Lung (tissue), 12 donors: Measurements from ENCODE around the gene PFKM. TPM values are rescaled to one million over a fixed set of nuclear protein-coding genes. Genes with fewer than 3 reads are reported as not detected.
A peak's percentile ranks its signal among the peaks of the same experiment; 100 is the strongest.

Experiments
- ATAC-seq: fragments of 200-7000 bp; cut with Tn5 transposase; one replicate; pipeline ENCODE4 v1.9.1; 2020; ENCODE audit warnings: moderate number of reproducible peaks; ENCODE audit not compliant: insufficient read depth, low FRiP score
- DNase-seq, 3 donors: peaks; one replicate each; pipeline ENCODE4 v3.0.0-alpha.2; 2013 to 2017
- H3K27ac ChIP-seq, 2 donors: one replicate each; pipeline ENCODE4 v1.5.1; 2013; ENCODE audit warnings: mild to moderate bottlenecking in 2 of 2, moderate library complexity in 2 of 2, control low read depth in 1 of 2, inconsistent platforms in 1 of 2, low read depth in 1 of 2, low read length in 1 of 2
- H3K27me3 ChIP-seq, 3 donors: one replicate each; pipeline ENCODE4 v1.5.1; 2013; ENCODE audit warnings: low read length in 2 of 3; ENCODE audit not compliant: control insufficient read depth in 3 of 3, insufficient read depth in 3 of 3
- H3K36me3 ChIP-seq, 4 donors: one replicate each; pipeline ENCODE4 v1.5.1; 2013; ENCODE audit warnings: low read length in 4 of 4, mild to moderate bottlenecking in 1 of 4, moderate library complexity in 1 of 4; ENCODE audit not compliant: control insufficient read depth in 4 of 4, insufficient read depth in 4 of 4
- H3K4me1 ChIP-seq, 5 donors: one replicate each; pipeline ENCODE4 v1.5.1; 2013; ENCODE audit warnings: low read length in 5 of 5, mild to moderate bottlenecking in 2 of 5, moderate library complexity in 1 of 5; ENCODE audit not compliant: control insufficient read depth in 5 of 5, insufficient read depth in 5 of 5
- H3K4me3 ChIP-seq: one replicate; pipeline ENCODE4 v1.5.1; 2013; ENCODE audit warnings: mild to moderate bottlenecking, control low read depth, moderate library complexity
- H3K9ac ChIP-seq, 2 donors: one replicate each; pipeline ENCODE4 v1.5.1; 2013; ENCODE audit warnings: low read length in 2 of 2, control low read depth in 1 of 2; ENCODE audit not compliant: insufficient read depth in 1 of 2
- H3K9me3 ChIP-seq, 4 donors: one replicate each; pipeline ENCODE4 v1.5.1; 2013; ENCODE audit warnings: low read length in 3 of 4, mild to moderate bottlenecking in 1 of 4, moderate library complexity in 1 of 4; ENCODE audit not compliant: control insufficient read depth in 4 of 4, insufficient read depth in 3 of 4
- CTCF ChIP-seq: IDR thresholded peaks from 2 replicates; pipeline ENCODE4 v1.5.1; 2012; ENCODE audit warnings: mild to moderate bottlenecking; ENCODE audit errors: control extremely low read depth, extremely low read depth
- WGBS, 2 donors: extraction: QIAGEN DNeasy Blood & Tissue Kit; methylation state at CpG; one replicate each; pipeline ENCODE4 v1.1.7; 2013; 5-methylcytosine and 5-hydroxymethylcytosine counted together
- polyA plus RNA-seq, 2 donors: library from polyadenylated mRNA; stranded (reverse); fragments of 200-250 nt; gene quantifications; one replicate each; pipeline ENCODE4 v1.2.1, GENCODE V29; 2013
- total RNA-seq, 2 donors: library from RNA; depleted of rRNA in 1 of 2; stranded (reverse); fragments of >200 nt in 1 of 2; gene quantifications; one replicate each; pipeline ENCODE4 v1.2.1, GENCODE V29; 2014 to 2021
- donor health status: control.
- donor health status: control.
- donor health status: Bipolar disorder and iron deficiency.
- donor health status: healthy.
- donor health status: DM: yes; HTN: yes; CAD: no.

The PFKM gene
- total and polyA plus RNA-seq, 4 donors: 14.0 to 48.9 (median 30.4) TPM

GRCh38 chr12:48189331-48190125, 70.4 kb downstream of the PFKM start:
- 47 to 55% methylated on average over 6 of the region's 6 CpGs for WGBS, 2 donors
- no peak overlapping the region for H3K27ac ChIP-seq
- no peak for ATAC-seq
- peak; percentile 73 for TF ChIP-seq CTCF
- no peaks in the 10 kb centered on the region for H3K4me1 ChIP-seq
- H3K9ac ChIP-seq: no peak overlapping the region
- peaks cover 0 to 28% (median 21%) of the 10 kb centered on the region in 3 donors for H3K27me3 ChIP-seq
- H3K4me3 ChIP-seq: no peak overlapping the region
- DNase-seq: peak; percentile 79 to 86 (median 81)
- no peaks in the 10 kb centered on the region for H3K36me3 ChIP-seq
- no peaks in the 10 kb centered on the region for H3K9me3 ChIP-seq

- no peak for TF ChIP-seq CTCF
- Histone ChIP-seq H3K27ac (no peak overlapping the region), H3K9me3 (no peaks in the 10 kb centered on the region), H3K4me3 (no peak overlapping the region), H3K36me3 (no peaks in the 10 kb centered on the region), H3K9ac (no peak overlapping the region), H3K4me1 (peaks cover 0 to 6% (median 0%) of the 10 kb centered on the region in 5 donors), H3K27me3 (peaks cover 0 to 13% (median 5%) of the 10 kb centered on the region in 3 donors)
- ATAC-seq (no peak), DNase-seq (no peak)
Measured at GRCh38 chr12:48191096-48191495, 71.9 kb downstream of the PFKM start.

GRCh38 chr12:48192861-48193260, 73.7 kb downstream of the PFKM start:
- TF ChIP-seq CTCF: no peak
- Histone ChIP-seq H3K36me3 (no peaks in the 10 kb centered on the region), H3K27me3 (peaks cover 0 to 5% (median 0%) of the 10 kb centered on the region in 3 donors), H3K4me1 (peaks cover 0 to 9% (median 6%) of the 10 kb centered on the region in 5 donors), H3K9ac (no peak overlapping the region), H3K4me3 (no peak overlapping the region), H3K9me3 (no peaks in the 10 kb centered on the region), H3K27ac (no peak overlapping the region)
- 63 to 75% methylated on average over 1 of the region's 1 CpG for WGBS, 2 donors
- no peak for ATAC-seq
- peak in 1 of 3 donors; percentile 42 for DNase-seq

- ATAC-seq: no peak
- H3K9me3 ChIP-seq: no peaks in the 10 kb centered on the region
- H3K27me3 ChIP-seq: no peaks in the 10 kb centered on the region
- peaks cover 0 to 11% (median 6%) of the 10 kb centered on the region in 5 donors for H3K4me1 ChIP-seq
- H3K36me3 ChIP-seq: no peaks in the 10 kb centered on the region
- H3K9ac ChIP-seq: no peak overlapping the region
- 53 to 83% methylated on average over 2 of the region's 2 CpGs for WGBS, 2 donors
- no peak for DNase-seq
- TF ChIP-seq CTCF: no peak
- no peak overlapping the region for H3K4me3 ChIP-seq
- no peak overlapping the region for H3K27ac ChIP-seq
Measured at GRCh38 chr12:48193623-48194022, 74.5 kb downstream of the PFKM start.
